ENCODE results near the gene SBF2.

SBF2 gene

GRCh38 chr11:10314199-10315072 is 20.4 kb upstream of the SBF2 start:
- FAIRE-seq (peak; percentile 99), DNase-seq (ENCODE audit: insufficient read length) (no peak)
- TF ChIP-seq TAF1 (IDR thresholded peaks at IDR 0.05; ENCODE audit: borderline replicate concordance, low read depth, low read length) (no peak), POLR2A (IDR thresholded peaks at IDR 0.05; ENCODE audit: low read depth, low read length) (no peak), POLR2AphosphoS5 (IDR thresholded peaks at IDR 0.05; ENCODE audit: low read depth, low read length) (no peak)

- DNase-seq (ENCODE audit: insufficient read length) (no peak), FAIRE-seq (no peak)
- TF ChIP-seq POLR2A (IDR thresholded peaks at IDR 0.05; ENCODE audit: low read depth, low read length) (no peak), TAF1 (IDR thresholded peaks at IDR 0.05; ENCODE audit: borderline replicate concordance, low read depth, low read length) (no peak)
Measured at GRCh38 chr11:10311802-10312201, 17.8 kb upstream of the SBF2 start.

- DNase-seq (ENCODE audit: insufficient read length): no peak
- no peak for TF ChIP-seq POLR2A (IDR thresholded peaks at IDR 0.05; ENCODE audit: low read depth, low read length)
- no peak for TF ChIP-seq TAF1 (IDR thresholded peaks at IDR 0.05; ENCODE audit: borderline replicate concordance, low read depth, low read length)
- no peak for TF ChIP-seq POLR2AphosphoS5 (IDR thresholded peaks at IDR 0.05; ENCODE audit: low read depth, low read length)
- FAIRE-seq: peak; percentile 83
Measured at GRCh38 chr11:10310301-10310841, 16.4 kb upstream of the SBF2 start.

DNA sequence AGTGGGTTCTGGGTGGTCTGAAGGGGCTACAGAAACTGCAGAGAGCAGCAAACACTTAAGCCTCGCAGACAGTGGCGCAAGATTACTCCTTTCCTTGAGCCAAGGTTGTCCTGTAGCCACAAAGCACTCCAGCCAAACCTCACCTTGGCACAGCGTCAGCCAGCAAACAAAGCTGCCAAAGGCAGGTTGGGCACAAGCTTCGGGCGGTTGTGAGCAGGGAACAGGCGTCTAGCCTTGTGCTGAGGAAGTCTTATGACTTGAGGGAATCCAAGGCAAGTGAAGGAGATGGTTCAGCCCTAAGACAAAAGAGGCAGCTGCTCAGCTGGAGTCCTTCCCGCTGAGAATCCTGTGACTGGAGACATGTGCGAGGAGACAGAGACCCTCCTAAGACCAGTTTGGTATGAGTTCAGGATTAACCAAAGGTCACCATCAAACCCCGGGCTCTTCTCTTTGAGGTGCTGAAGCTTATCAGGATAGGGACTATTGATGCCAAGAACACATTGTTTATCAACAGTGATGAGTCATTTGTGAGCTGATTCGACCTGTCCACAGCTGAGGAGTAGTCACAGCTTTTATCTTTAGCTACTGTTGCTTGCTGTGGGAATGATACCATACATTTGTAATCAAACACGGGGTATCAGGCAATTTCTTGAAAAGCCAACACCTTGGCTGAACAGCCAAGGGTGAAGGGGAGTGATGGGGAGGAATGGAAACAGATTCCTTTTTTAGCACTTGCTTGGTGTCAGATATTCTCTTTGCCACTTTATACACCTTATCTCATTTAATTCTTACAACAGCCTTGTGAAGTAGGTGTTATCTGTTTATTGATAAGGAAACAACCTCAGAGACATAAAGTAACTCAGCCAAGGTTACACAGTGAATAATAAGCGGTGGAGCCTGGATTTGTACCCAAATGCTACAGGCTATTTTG is 15.4 kb upstream of the SBF2 start:
- DNase-seq (ENCODE audit: insufficient read length): no peak

DNA sequence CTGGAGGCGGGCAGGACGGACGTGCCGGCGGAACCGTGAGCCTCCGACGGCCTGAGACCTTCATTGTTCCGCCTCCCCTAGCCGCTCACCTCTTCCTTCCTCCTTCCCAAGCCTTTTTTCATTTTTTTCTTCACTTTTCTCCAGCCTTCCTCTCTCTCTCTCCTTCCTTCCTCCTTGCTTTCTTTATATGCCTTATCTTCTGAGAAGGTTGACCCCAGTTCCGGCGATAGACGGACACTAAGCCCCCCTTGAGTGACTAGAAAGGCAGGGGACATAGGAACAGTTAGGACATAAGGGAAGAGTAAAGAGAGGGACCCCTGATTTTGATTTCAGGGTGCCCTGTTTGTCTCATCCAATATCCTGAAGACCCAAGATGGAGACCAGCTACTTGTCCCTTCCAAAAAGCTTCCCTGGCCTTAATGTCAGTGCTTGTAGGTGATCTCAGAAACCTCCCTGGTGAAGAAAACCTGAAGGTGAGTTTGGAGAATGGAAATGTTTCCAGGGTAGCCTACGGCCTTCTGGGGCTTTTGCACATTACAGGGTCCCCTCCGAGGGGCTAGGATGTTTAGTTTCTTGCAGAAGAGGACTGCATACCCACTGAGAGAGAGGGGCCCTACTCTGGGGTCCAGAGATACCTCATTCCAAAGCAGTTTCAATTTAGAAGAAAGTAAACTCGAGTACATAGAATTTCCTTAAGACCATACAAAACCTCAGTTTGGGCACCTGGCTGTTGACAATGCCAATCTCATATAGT is 14.4 kb upstream of the SBF2 start:
- TF ChIP-seq POLR2A (IDR thresholded peaks at IDR 0.05; ENCODE audit: low read depth, low read length) (peak; percentile 52; the same call in 1 of the 2 replicates), POLR2AphosphoS5 (IDR thresholded peaks at IDR 0.05; ENCODE audit: low read depth, low read length) (no peak; the same call in 1 of the 2 replicates)
- DNase-seq (ENCODE audit: insufficient read length): no peak
- peak; percentile 36 for FAIRE-seq

More for the DNA sequence above, 15.4 kb upstream of the SBF2 start:
- TF ChIP-seq POLR2A (IDR thresholded peaks at IDR 0.05; ENCODE audit: low read depth, low read length) (no peak), TAF1 (IDR thresholded peaks at IDR 0.05; ENCODE audit: borderline replicate concordance, low read depth, low read length) (no peak), POLR2AphosphoS5 (IDR thresholded peaks at IDR 0.05; ENCODE audit: low read depth, low read length) (no peak)
- peak; percentile 87 for FAIRE-seq

GRCh38 chr11:10307400-10308200 is 13.6 kb upstream of the SBF2 start:
- DNase-seq (ENCODE audit: insufficient read length) (peak; percentile 77), FAIRE-seq (peak; percentile 97)
- TF ChIP-seq TAF1 (IDR thresholded peaks at IDR 0.05; ENCODE audit: borderline replicate concordance, low read depth, low read length) (no peak), POLR2AphosphoS5 (IDR thresholded peaks at IDR 0.05; ENCODE audit: low read depth, low read length) (no peak), POLR2A (IDR thresholded peaks at IDR 0.05; ENCODE audit: low read depth, low read length) (no peak)

DNA sequence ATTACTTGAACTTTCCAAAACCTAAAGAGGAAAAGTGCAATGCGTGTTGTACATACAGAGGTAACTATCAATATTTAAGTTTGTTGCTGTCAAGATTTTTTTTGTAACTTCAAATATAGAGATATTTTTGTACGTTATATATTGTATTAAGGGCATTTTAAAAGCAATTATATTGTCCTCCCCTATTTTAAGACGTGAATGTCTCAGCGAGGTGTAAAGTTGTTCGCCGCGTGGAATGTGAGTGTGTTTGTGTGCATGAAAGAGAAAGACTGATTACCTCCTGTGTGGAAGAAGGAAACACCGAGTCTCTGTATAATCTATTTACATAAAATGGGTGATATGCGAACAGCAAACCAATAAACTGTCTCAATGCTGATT is 13.0 kb upstream of the SBF2 start:
- FAIRE-seq (peak; percentile 78), DNase-seq (ENCODE audit: insufficient read length) (no peak)
- TF ChIP-seq POLR2AphosphoS5 (IDR thresholded peaks at IDR 0.05; ENCODE audit: low read depth, low read length): no peak

DNA sequence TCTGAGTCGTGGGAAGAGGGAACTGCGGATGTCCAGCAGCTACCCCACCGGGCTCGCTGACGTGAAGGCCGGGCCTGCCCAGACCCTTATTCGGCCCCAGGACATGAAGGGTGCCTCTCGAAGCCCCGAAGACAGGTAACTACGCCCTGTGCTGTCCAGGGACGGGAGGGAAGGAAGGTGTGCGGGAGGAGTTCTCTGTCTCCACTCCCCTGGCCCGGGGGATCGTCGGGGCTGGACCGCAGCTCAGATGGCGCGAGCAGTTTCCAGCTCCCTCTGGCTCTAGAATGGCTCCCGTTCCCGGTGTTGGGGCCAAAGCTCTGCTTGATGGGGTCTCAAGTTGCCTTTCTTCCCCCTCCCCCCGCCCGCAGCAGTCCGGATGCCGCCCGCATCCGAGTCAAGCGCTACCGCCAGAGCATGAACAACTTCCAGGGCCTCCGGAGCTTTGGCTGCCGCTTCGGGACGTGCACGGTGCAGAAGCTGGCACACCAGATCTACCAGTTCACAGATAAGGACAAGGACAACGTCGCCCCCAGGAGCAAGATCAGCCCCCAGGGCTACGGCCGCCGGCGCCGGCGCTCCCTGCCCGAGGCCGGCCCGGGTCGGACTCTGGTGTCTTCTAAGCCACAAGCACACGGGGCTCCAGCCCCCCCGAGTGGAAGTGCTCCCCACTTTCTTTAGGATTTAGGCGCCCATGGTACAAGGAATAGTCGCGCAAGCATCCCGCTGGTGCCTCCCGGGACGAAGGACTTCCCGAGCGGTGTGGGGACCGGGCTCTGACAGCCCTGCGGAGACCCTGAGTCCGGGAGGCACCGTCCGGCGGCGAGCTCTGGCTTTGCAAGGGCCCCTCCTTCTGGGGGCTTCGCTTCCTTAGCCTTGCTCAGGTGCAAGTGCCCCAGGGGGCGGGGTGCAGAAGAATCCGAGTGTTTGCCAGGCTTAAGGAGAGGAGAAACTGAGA is 12.2 kb upstream of the SBF2 start:
- FAIRE-seq: peak; percentile 74
- DNase-seq (ENCODE audit: insufficient read length): no peak
- no peak for TF ChIP-seq POLR2A (IDR thresholded peaks at IDR 0.05; ENCODE audit: low read depth, low read length)
- TF ChIP-seq TAF1 (IDR thresholded peaks at IDR 0.05; ENCODE audit: borderline replicate concordance, low read depth, low read length): no peak
- TF ChIP-seq POLR2AphosphoS5 (IDR thresholded peaks at IDR 0.05; ENCODE audit: low read depth, low read length): no peak

GRCh38 chr11:10305262-10305963 is 11.4 kb upstream of the SBF2 start:
- FAIRE-seq (peak; percentile 38), DNase-seq (ENCODE audit: insufficient read length) (no peak)
- TF ChIP-seq TAF1 (IDR thresholded peaks at IDR 0.05; ENCODE audit: borderline replicate concordance, low read depth, low read length): no peak
- TF ChIP-seq POLR2A (IDR thresholded peaks at IDR 0.05; ENCODE audit: low read depth, low read length): no peak
- no peak for TF ChIP-seq POLR2AphosphoS5 (IDR thresholded peaks at IDR 0.05; ENCODE audit: low read depth, low read length)

Measured in GM12892 (cell line).